ENCODE data around the gene COPS8.

DNA sequence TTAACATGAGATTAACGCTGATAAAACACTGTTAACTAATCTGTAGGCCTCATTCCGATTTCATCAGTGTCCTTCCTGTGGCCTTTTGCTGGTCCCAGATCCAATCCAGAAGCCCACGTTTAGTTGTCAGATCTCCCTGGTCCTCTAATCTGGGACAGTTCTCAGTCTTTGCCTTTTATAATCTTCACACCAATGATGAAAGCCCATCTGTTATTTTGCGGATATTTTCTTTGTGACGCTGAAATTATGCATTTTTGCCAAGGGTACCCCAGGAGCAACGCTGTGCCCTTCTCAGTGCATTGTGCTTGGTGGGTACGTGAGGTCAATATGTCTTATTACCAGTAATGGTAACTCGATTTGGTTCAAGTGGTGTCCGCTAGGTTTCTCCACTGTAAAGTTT is 51.1 kb downstream of the COPS8 start:
- TF ChIP-seq, protein P1, sequence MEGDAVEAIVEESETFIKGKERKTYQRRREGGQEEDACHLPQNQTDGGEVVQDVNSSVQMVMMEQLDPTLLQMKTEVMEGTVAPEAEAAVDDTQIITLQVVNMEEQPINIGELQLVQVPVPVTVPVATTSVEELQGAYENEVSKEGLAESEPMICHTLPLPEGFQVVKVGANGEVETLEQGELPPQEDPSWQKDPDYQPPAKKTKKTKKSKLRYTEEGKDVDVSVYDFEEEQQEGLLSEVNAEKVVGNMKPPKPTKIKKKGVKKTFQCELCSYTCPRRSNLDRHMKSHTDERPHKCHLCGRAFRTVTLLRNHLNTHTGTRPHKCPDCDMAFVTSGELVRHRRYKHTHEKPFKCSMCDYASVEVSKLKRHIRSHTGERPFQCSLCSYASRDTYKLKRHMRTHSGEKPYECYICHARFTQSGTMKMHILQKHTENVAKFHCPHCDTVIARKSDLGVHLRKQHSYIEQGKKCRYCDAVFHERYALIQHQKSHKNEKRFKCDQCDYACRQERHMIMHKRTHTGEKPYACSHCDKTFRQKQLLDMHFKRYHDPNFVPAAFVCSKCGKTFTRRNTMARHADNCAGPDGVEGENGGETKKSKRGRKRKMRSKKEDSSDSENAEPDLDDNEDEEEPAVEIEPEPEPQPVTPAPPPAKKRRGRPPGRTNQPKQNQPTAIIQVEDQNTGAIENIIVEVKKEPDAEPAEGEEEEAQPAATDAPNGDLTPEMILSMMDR (IDR thresholded peaks at IDR 0.05) = no peak
- no peak for TF ChIP-seq POLR2A (IDR thresholded peaks at IDR 0.05)
- no peak for TF ChIP-seq POLR2AphosphoS5 (IDR thresholded peaks at IDR 0.05)

All from breast epithelium (tissue), 3 donors.